Right renal cortex interstitium (tissue), 3 donors: ENCODE results near the gene LRRFIP1. TPM values are rescaled to one million over a fixed set of nuclear protein-coding genes. Genes with fewer than 3 reads are reported as not detected.
"Not testable (repeated sequence)": the region's sequence is repeated elsewhere in the genome, so short reads cannot be mapped to it uniquely, and the experiment has no call there.

ENCODE experiments used
- DNase-seq, 3 donors: peaks; one replicate each; pipeline ENCODE4 v3.0.0-alpha.2; 2013; ENCODE audit warnings: low read depth in 3 of 3, low spot score in 2 of 3
- polyA plus RNA-seq, 3 donors: library from polyadenylated mRNA; unstranded; fragments of 120-200 nt; gene quantifications; one replicate each; pipeline ENCODE4 v1.2.1, GENCODE V29; 2013; ENCODE audit not compliant: insufficient read length in 3 of 3

The LRRFIP1 gene
- polyA plus RNA-seq, 3 donors = 90.4 to 97.6 (median 93.6) TPM

DNA sequence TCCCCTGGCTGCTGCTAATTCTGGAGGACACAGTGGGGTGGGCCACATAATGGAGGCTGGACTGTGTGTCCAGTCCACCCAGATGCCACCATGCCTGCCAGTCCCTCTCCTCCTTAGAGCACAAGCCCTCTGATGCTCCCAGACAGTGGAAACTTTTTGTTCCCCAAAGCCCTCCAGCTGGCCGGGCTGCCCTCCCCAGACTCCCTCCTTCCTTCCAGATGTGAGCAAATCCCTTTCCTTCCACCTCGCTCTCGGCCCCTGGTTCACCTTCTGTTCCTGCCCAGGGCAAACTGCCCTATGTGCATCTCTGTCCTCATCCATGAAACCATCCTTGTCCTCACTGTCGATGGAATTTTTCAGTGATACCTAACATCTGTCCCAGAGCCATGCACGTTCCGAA lies 33.9 kb downstream of the LRRFIP1 start:
- no peak for DNase-seq

DNA sequence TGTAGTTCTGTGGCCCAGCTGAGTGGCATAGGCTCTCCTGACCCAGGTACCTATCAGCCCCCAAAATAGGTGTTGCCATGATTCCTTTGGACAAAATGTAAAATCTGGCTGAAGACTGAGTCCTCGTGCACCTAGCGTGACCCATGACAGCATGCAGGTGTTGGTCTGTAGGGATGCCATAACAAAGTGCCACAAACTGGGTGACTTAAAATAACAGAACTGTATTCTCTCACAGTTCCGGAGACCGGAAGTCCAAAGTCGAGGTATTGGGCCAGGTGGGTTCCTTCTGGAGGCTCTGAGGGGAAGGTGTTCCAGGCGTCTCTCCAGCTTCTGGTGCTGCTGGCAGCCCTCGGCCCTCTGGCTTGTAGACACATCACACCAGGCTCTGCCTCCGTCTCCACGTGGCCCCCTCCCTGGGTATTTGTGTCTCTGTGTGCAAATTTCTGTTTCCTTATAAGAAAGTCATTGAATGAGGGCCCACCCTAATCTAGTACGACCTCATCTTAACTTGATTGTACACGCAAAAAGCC lies 34.5 kb downstream of the LRRFIP1 start:
- no peak for DNase-seq

DNA sequence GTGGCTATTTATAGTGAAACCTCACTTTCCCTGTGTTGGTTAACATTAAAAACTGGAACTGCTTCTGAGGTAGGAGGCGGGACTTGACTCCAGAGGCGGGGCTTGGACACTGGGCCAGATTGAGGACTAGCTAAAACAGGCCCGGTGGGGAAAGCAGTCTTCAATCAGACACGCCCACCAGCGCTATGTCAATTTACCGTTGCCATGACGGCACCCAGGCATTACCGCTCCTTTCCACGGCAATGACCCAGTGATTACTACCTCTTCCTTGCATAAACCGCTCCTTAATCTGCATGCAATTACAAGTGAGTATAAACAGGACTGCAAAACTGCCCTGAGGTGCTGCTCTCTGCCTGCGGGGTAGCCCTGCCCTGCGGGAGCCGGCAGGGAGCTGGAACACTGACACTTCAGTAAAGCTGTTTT lies 35.3 kb downstream of the LRRFIP1 start:
- peak in 2 of 3 donors; percentile 78 to 84 for DNase-seq

- DNase-seq = no peak
These were observed 36.2 kb downstream of the LRRFIP1 start for GRCh38 chr2:237663517-237664110.

GRCh38 chr2:237664151-237664550 lies 36.8 kb downstream of the LRRFIP1 start:
- no peak for DNase-seq

DNA sequence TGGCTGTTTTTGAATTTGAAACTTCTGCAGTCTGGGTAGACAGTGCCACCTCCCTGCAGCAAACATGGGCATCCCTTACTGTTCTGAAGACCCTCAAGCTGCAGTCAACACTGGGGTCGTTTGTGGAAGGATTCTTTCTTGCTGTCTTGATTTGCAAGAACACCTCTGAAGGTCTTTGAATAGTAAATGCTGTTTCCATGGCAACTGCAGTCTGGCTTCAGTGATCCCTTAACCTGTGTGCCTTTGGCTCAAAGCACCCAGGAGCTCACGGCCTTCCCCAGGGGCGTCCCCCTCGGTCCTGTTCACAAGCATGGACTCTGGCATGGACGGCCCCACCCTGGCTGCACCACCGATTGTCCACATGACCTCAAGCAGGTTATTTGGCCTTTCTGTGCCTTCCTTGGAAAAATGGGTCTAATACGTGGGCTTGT lies 38.3 kb downstream of the LRRFIP1 start:
- no peak for DNase-seq

GRCh38 chr2:237666606-237667005 lies 39.2 kb downstream of the LRRFIP1 start:
- DNase-seq = no peak

- DNase-seq = not testable (repeated sequence)
These were observed 39.7 kb downstream of the LRRFIP1 start for GRCh38 chr2:237667050-237667576.

DNA sequence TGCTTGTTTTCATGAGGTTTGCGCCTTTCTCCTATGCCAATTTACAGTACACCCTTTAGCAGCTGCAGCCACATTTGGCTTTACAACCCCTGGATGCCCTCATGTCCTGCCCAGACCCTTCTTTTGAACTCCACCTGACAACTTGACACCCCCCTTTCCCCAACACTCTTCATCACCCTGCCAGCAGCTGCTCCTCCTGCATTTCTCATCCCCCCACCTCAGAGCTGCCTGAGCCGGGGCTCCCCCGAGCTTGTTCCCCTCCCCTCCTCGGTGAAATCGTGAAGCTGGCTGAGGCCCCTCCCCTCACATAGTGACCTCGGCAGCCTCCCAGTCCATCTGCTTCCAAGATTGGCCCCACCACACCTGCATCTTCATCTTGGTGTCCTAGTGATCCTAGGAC lies 40.5 kb downstream of the LRRFIP1 start:
- no peak for DNase-seq

GRCh38 chr2:237668440-237668839 lies 41.1 kb downstream of the LRRFIP1 start:
- no peak for DNase-seq

GRCh38 chr2:237669283-237669627 lies 41.9 kb downstream of the LRRFIP1 start:
- no peak for DNase-seq

- DNase-seq = peak; percentile 90 to 93 (median 92)
These were observed 42.4 kb downstream of the LRRFIP1 start for GRCh38 chr2:237669628-237670392.

DNA sequence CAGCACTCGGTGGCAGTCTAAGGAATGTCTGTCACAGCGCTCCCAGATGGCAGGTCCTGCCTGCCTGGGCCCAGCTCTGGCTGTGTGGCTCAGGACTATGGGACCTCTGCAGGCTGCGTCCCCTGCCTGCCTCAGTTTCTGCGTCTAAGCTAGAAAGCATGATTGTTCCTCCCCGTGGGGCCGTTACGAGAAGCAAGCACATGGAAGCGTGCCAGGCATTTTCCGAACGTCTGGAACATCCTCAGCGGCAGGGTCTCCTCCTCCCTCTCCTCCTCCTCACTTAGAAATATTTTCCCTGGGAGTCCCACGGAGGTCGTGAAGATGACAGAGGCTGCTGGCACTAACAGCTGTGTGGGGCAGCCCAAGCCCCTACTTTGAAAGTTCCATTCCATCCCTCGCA lies 43.3 kb downstream of the LRRFIP1 start:
- DNase-seq = no peak

DNA sequence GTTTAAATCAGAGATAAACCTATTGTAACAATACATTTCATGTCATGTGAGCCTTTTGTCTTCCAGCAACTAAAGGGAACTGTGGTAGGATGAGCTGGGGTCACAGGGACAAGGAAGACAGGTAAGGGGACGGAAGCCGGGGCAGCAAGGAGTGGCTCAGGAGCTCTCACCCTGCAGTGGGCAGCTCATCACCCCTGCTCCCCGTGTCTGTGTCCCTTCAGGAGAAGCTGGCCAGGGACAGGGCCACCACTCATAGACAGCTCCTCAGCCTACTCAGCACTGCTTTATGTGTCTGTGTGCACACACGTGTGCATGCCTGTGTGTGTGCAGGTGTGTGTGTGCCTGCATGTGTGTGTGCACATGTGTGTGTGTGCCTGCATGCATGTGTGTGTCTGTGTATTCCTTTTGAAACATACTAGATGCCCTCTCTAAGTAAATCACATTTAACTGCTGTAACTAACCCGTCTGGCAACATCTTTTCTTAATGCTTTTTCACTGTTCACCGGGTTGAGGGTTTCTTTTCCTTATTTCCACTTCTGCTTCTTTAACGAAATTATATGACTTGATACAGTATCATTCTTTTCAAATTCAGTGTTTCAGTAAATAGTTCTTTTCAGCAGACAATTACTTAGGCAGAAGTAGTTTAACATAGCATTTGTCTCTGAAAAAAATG lies 44.2 kb downstream of the LRRFIP1 start:
- no peak for DNase-seq

- DNase-seq = no peak
These were observed 45.3 kb downstream of the LRRFIP1 start for GRCh38 chr2:237672731-237673129.

- DNase-seq = no peak
These were observed 46.0 kb downstream of the LRRFIP1 start for GRCh38 chr2:237673130-237674001.

- no peak for DNase-seq
These were observed 47.4 kb downstream of the LRRFIP1 start for GRCh38 chr2:237674731-237675276.

GRCh38 chr2:237675316-237675715 lies 47.9 kb downstream of the LRRFIP1 start:
- no peak for DNase-seq

- DNase-seq = no peak
These were observed 53.5 kb downstream of the LRRFIP1 start for GRCh38 chr2:237680702-237681478.
